Measurements from ENCODE around the gene SPOCK3.

The SPOCK3 gene

DNA sequence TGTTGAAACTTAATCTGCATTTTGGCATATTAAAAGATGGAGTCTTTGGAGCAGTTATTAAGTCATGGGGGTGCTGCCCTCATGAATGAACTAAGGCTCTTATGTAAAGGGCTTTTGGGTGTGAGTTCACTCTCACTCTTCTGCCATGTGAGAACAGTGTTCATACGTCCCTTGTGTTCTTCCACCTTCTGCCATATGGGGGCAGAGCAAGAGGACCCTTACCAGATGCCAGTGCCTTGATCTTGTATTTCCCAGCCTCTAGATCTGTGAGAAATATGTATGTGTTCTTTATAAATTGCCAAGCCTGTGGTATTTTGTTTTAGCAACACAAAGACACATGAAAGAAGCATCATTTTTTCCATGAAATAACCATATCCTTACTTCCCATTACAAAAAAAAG, 213.9 kb downstream of the SPOCK3 start:
- H3K27ac Mint-ChIP-seq: peak overlapping the region; percentile 21
- H3K4me3 Mint-ChIP-seq: no peak overlapping the region
- H3K36me3 Mint-ChIP-seq (ENCODE audit: low read depth): no peaks in the 10 kb centered on the region
- H3K27me3 Mint-ChIP-seq (ENCODE audit: low read depth, poor library complexity): peaks cover 4% of the 10 kb centered on the region
- H3K4me1 Mint-ChIP-seq: no peaks in the 10 kb centered on the region
- peak; percentile 26 for TF ChIP-seq CTCF (IDR thresholded peaks at IDR 0.05)
- no peaks in the 10 kb centered on the region for H3K9me3 Mint-ChIP-seq
- no peak for DNase-seq

DNA sequence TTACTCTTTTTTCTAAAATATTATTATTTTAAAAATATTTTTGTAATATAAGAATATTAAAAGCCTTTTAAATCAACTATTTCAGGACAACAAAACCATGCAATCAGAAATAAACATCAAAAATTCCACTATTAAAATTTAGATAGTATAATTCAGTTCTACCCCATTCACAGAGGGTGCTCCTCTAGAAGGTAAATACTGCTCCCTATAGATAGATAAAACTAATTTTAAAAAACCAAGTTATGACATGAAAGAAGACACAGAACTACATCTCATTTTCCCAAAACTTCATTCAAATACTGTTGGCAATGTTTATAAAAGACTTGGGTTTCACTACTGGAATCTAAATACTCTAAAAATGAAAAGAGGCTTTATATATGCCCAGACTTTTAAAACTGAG, 219.3 kb downstream of the SPOCK3 start:
- DNase-seq: no peak
- Mint-ChIP-seq H3K27ac (no peak overlapping the region), H3K4me1 (no peaks in the 10 kb centered on the region), H3K9me3 (no peaks in the 10 kb centered on the region), H3K36me3 (ENCODE audit: low read depth) (no peaks in the 10 kb centered on the region), H3K4me3 (no peak overlapping the region), H3K27me3 (ENCODE audit: low read depth, poor library complexity) (peaks cover 4% of the 10 kb centered on the region)
- no peak for TF ChIP-seq CTCF (IDR thresholded peaks at IDR 0.05)

DNA sequence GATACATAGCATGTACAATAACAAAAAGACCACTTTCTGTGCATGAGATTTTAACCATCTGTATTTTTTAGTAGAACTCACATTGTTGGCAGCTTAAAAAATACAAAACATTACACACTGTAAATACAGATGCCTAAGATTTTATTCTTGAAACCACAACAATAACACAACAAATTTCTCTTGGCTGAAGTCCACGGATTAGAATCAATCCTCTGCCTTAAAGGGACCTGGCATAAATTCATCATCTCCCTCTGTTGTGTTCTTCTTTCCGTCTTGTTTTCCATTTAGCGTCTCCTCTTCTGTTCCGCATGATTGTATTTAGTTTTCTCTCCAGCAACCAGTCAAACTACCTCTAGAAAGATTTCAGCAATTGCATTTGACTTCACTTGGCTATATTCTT, 231.0 kb downstream of the SPOCK3 start:
- H3K4me1 Mint-ChIP-seq: peaks cover 9% of the 10 kb centered on the region
- no peak for DNase-seq
- no peak for TF ChIP-seq CTCF (IDR thresholded peaks at IDR 0.05)
- no peak overlapping the region for H3K27ac Mint-ChIP-seq
- no peaks in the 10 kb centered on the region for H3K36me3 Mint-ChIP-seq (ENCODE audit: low read depth)
- no peaks in the 10 kb centered on the region for H3K9me3 Mint-ChIP-seq
- no peaks in the 10 kb centered on the region for H3K27me3 Mint-ChIP-seq (ENCODE audit: low read depth, poor library complexity)
- H3K4me3 Mint-ChIP-seq: no peak overlapping the region

GRCh38 chr4:167000141-167000852, 234.0 kb downstream of the SPOCK3 start:
- DNase-seq: no peak
- no peak for TF ChIP-seq CTCF (IDR thresholded peaks at IDR 0.05)
- H3K27ac Mint-ChIP-seq: no peak overlapping the region
- no peak overlapping the region for H3K4me3 Mint-ChIP-seq
- no peaks in the 10 kb centered on the region for H3K9me3 Mint-ChIP-seq
- H3K4me1 Mint-ChIP-seq: peaks cover 22% of the 10 kb centered on the region
- no peaks in the 10 kb centered on the region for H3K27me3 Mint-ChIP-seq (ENCODE audit: low read depth, poor library complexity)
- H3K36me3 Mint-ChIP-seq (ENCODE audit: low read depth): no peaks in the 10 kb centered on the region

- peaks cover 33% of the 10 kb centered on the region for H3K4me1 Mint-ChIP-seq
- no peak for TF ChIP-seq CTCF (IDR thresholded peaks at IDR 0.05)
- H3K36me3 Mint-ChIP-seq (ENCODE audit: low read depth): no peaks in the 10 kb centered on the region
- no peak overlapping the region for H3K27ac Mint-ChIP-seq
- no peaks in the 10 kb centered on the region for H3K9me3 Mint-ChIP-seq
- H3K27me3 Mint-ChIP-seq (ENCODE audit: low read depth, poor library complexity): no peaks in the 10 kb centered on the region
- no peak for DNase-seq
- no peak overlapping the region for H3K4me3 Mint-ChIP-seq
These were observed 238.1 kb downstream of the SPOCK3 start for GRCh38 chr4:166996216-166996615.

DNA sequence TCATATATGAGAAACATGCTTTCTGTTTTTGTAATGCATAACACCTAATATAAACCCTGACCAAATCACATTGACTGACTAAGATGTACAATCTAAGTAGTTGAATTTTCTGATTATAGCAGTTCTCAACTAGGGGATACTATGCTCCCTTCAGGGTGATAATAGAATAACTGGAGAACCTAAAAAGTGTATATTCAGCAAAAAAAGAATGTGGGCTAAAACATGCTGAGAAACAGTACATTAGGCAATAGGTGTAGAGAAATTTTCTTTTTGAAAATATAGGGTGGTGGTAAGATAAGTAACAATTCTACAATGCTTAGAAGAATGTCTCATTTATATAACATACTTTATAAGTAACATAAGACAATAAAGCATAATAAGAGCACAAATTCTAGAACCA, 239.6 kb downstream of the SPOCK3 start:
- Mint-ChIP-seq H3K36me3 (ENCODE audit: low read depth) (no peaks in the 10 kb centered on the region), H3K27ac (no peak overlapping the region), H3K9me3 (no peaks in the 10 kb centered on the region), H3K4me1 (peaks cover 33% of the 10 kb centered on the region), H3K4me3 (no peak overlapping the region), H3K27me3 (ENCODE audit: low read depth, poor library complexity) (no peaks in the 10 kb centered on the region)
- TF ChIP-seq CTCF (IDR thresholded peaks at IDR 0.05): no peak
- no peak for DNase-seq
